HEK293 (cell line): Measurements from ENCODE around the gene TNS3.

ENCODE experiments used
- CTCF ChIA-PET: fragments of 350-600 bp; formaldehyde crosslinking; extraction: SDS; loops from one replicate; lab custom pipeline; 2021; ENCODE audit warnings: antibody characterized with exemption; lab: Yijun Ruan, JAX
- POLR2A ChIA-PET: fragments of 300-600 bp; formaldehyde crosslinking; extraction: SDS; loops from one replicate; lab custom pipeline; 2020; ENCODE audit warnings: antibody characterized with exemption, inconsistent platforms; lab: Yijun Ruan, JAX
- H3K27ac ChIP-seq: fragments of 200-500 bp; sonication (Bioruptor generic); 2 replicates; pipeline ENCODE4 v1.5.1; 2014; ENCODE audit warnings: low read depth, low read length, control low read depth, inconsistent platforms; ENCODE audit errors: extremely low read depth
- H3K36me3 ChIP-seq, 2 experiments: fragments of 200-500 bp in 1 of 2; sonication (Bioruptor generic) in 1 of 2; 1 replicate in 1 of 2; 2 replicates in 1 of 2; pipeline ENCODE4 v1.5.1; 2014 to 2017; ENCODE audit warnings: inconsistent platforms in 2 of 2, low read length in 2 of 2; ENCODE audit not compliant: control insufficient read depth in 2 of 2, insufficient read depth in 1 of 2
- H3K4me1 ChIP-seq: fragments of 200-500 bp; sonication (Bioruptor generic); 2 replicates; pipeline ENCODE4 v1.5.1; 2014; ENCODE audit warnings: mild to moderate bottlenecking, low read length, inconsistent platforms; ENCODE audit not compliant: control insufficient read depth, insufficient read depth
- H3K4me3 ChIP-seq: 2 replicates; pipeline ENCODE4 v1.5.1; 2011; ENCODE audit warnings: low read depth, mild to moderate bottlenecking, control low read depth, low read length, moderate library complexity
- H3K9me3 ChIP-seq: fragments of 200-500 bp; sonication (Bioruptor generic); 2 replicates; pipeline ENCODE4 v1.5.1; 2014; ENCODE audit warnings: low read depth, low read length, inconsistent platforms; ENCODE audit not compliant: control insufficient read depth, insufficient read depth
- ATF2 ChIP-seq: fragments of 450-650 bp; formaldehyde crosslinking; IDR thresholded peaks from 2 replicates; pipeline ENCODE4 v1.5.1; 2016; ENCODE audit warnings: missing biosample characterization, missing genetic modification characterization, low read depth
- HOXD13 ChIP-seq: sonication (generic); formaldehyde crosslinking; IDR thresholded peaks from 2 replicates; pipeline ENCODE4 v1.8.0; 2022; ENCODE audit warnings: missing genetic modification reagents, borderline replicate concordance
- KLF7 ChIP-seq: fragments of 450-650 bp; formaldehyde crosslinking; IDR thresholded peaks from 2 replicates; pipeline ENCODE4 v1.5.1; 2016; ENCODE audit warnings: missing biosample characterization, missing genetic modification characterization, borderline replicate concordance
- KLF9 ChIP-seq: fragments of 450-650 bp; formaldehyde crosslinking; IDR thresholded peaks from 2 replicates; pipeline ENCODE4 v1.5.1; 2016; ENCODE audit warnings: missing biosample characterization, missing genetic modification characterization, low read depth
- REPIN1 ChIP-seq: fragments of 450-650 bp; formaldehyde crosslinking; IDR thresholded peaks from 2 replicates; pipeline ENCODE4 v1.5.1; 2017; ENCODE audit warnings: missing biosample characterization, missing genetic modification characterization, low read depth
- TRIM28 ChIP-seq: IDR thresholded peaks from 2 replicates; pipeline ENCODE4 v1.6.1; 2011; ENCODE audit warnings: low read length, control low read depth, borderline replicate concordance
- ZNF202 ChIP-seq: fragments of 450-650 bp; formaldehyde crosslinking; IDR thresholded peaks from 2 replicates; pipeline ENCODE4 v1.5.1; 2016; ENCODE audit warnings: missing biosample characterization, missing genetic modification characterization, borderline replicate concordance
- ZNF362 ChIP-seq: fragments of 450-650 bp; formaldehyde crosslinking; IDR thresholded peaks from 2 replicates; pipeline ENCODE4 v1.5.1; 2016; ENCODE audit warnings: missing biosample characterization, missing genetic modification characterization
- ZNF398 ChIP-seq: fragments of 450-650 bp; formaldehyde crosslinking; IDR thresholded peaks from 2 replicates; pipeline ENCODE4 v1.5.1; 2017; ENCODE audit warnings: missing biosample characterization, missing genetic modification characterization
- ZNF514 ChIP-seq: fragments of 450-650 bp; formaldehyde crosslinking; IDR thresholded peaks from 2 replicates; pipeline ENCODE4 v1.5.1; 2016; ENCODE audit warnings: missing biosample characterization, missing genetic modification characterization
- ZNF544 ChIP-seq: fragments of 450-650 bp; formaldehyde crosslinking; IDR thresholded peaks from 2 replicates; pipeline ENCODE4 v1.5.0; 2017; ENCODE audit warnings: missing biosample characterization, missing genetic modification characterization
- ZNF621 ChIP-seq: fragments of 450-650 bp; formaldehyde crosslinking; IDR thresholded peaks from 2 replicates; pipeline ENCODE4 v1.5.1; 2017; ENCODE audit warnings: missing biosample characterization, missing genetic modification characterization
- ZNF629 ChIP-seq: fragments of 450-650 bp; formaldehyde crosslinking; IDR thresholded peaks from 2 replicates; pipeline ENCODE4 v1.5.1; 2017; ENCODE audit warnings: missing biosample characterization, missing genetic modification characterization
- ZNF701 ChIP-seq: fragments of 450-650 bp; formaldehyde crosslinking; IDR thresholded peaks from 2 replicates; pipeline ENCODE4 v1.5.1; 2016; ENCODE audit warnings: missing biosample characterization, missing genetic modification characterization
- ZNF777 ChIP-seq: fragments of 450-650 bp; formaldehyde crosslinking; IDR thresholded peaks from 2 replicates; pipeline ENCODE4 v1.5.1; 2017; ENCODE audit warnings: missing biosample characterization, missing genetic modification characterization, borderline replicate concordance
- TF ChIP-seq, protein P1 (sequence below): fragments of 450-650 bp; formaldehyde crosslinking; IDR thresholded peaks from 2 replicates; pipeline ENCODE4 v1.5.1; 2016; ENCODE audit warnings: missing biosample characterization, missing genetic modification characterization, borderline replicate concordance
- TF ChIP-seq, protein P2 (sequence below): sonication (generic); formaldehyde crosslinking; IDR thresholded peaks from 2 replicates; pipeline ENCODE4 v1.8.1; 2022; ENCODE audit warnings: mild to moderate bottlenecking, moderate library complexity, missing genetic modification reagents
- TF ChIP-seq, protein P3 (sequence below): fragments of 450-650 bp; formaldehyde crosslinking; IDR thresholded peaks from 2 replicates; pipeline ENCODE4 v1.5.1; 2017; ENCODE audit warnings: missing biosample characterization, missing genetic modification characterization

TNS3 gene

DNA sequence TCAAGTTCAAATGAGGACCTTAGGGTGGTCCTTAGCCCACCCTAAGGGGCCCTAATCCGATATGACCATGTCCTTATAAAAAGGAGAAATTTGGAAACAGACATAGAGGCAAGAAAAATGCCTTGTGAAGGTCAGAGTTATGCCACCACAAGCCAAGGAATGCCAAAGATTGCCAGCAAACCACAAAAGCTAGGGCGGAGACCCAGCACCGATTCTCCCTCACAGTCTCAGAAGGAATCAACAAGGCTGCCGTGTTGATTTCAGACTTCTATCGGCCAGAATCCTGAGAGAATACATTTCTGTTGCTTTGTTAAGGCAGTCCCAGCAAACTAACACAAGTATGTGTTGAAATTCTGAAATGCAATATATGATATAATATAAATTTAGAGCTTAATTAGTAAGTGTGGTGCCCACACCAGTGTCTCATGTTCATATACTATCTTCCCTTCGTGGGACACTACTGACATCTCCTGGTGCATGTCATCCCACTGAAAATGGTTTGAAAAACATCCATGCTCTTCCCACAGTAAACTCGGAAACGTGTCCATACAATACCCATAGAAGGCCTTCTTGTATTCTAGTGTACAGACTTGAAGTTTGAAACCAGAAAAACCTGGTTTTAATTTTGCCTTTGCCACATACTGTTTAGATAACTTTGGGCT, 349.0 kb downstream of the TNS3 start:
- peaks cover under 1% of the 10 kb centered on the region; the same call in 1 of the 2 replicates for H3K4me1 ChIP-seq
- TF ChIP-seq, protein P1, sequence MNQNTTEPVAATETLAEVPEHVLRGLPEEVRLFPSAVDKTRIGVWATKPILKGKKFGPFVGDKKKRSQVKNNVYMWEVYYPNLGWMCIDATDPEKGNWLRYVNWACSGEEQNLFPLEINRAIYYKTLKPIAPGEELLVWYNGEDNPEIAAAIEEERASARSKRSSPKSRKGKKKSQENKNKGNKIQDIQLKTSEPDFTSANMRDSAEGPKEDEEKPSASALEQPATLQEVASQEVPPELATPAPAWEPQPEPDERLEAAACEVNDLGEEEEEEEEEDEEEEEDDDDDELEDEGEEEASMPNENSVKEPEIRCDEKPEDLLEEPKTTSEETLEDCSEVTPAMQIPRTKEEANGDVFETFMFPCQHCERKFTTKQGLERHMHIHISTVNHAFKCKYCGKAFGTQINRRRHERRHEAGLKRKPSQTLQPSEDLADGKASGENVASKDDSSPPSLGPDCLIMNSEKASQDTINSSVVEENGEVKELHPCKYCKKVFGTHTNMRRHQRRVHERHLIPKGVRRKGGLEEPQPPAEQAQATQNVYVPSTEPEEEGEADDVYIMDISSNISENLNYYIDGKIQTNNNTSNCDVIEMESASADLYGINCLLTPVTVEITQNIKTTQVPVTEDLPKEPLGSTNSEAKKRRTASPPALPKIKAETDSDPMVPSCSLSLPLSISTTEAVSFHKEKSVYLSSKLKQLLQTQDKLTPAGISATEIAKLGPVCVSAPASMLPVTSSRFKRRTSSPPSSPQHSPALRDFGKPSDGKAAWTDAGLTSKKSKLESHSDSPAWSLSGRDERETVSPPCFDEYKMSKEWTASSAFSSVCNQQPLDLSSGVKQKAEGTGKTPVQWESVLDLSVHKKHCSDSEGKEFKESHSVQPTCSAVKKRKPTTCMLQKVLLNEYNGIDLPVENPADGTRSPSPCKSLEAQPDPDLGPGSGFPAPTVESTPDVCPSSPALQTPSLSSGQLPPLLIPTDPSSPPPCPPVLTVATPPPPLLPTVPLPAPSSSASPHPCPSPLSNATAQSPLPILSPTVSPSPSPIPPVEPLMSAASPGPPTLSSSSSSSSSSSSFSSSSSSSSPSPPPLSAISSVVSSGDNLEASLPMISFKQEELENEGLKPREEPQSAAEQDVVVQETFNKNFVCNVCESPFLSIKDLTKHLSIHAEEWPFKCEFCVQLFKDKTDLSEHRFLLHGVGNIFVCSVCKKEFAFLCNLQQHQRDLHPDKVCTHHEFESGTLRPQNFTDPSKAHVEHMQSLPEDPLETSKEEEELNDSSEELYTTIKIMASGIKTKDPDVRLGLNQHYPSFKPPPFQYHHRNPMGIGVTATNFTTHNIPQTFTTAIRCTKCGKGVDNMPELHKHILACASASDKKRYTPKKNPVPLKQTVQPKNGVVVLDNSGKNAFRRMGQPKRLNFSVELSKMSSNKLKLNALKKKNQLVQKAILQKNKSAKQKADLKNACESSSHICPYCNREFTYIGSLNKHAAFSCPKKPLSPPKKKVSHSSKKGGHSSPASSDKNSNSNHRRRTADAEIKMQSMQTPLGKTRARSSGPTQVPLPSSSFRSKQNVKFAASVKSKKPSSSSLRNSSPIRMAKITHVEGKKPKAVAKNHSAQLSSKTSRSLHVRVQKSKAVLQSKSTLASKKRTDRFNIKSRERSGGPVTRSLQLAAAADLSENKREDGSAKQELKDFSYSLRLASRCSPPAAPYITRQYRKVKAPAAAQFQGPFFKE (tag by site-specific recombination) = no peak
- TF ChIP-seq ZNF544 (tag by site-specific recombination) = no peak
- TF ChIP-seq ZNF202 (tag by site-specific recombination) = no peak
- TF ChIP-seq KLF9 (tag by site-specific recombination) = no peak
- TF ChIP-seq, protein P2, sequence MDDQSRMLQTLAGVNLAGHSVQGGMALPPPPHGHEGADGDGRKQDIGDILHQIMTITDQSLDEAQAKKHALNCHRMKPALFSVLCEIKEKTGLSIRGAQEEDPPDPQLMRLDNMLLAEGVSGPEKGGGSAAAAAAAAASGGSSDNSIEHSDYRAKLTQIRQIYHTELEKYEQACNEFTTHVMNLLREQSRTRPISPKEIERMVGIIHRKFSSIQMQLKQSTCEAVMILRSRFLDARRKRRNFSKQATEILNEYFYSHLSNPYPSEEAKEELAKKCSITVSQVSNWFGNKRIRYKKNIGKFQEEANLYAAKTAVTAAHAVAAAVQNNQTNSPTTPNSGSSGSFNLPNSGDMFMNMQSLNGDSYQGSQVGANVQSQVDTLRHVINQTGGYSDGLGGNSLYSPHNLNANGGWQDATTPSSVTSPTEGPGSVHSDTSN (CRISPR knock-in tag) = no peak
- TF ChIP-seq ZNF362 (tag by site-specific recombination) = no peak
- no peak for TF ChIP-seq ZNF621 (tag by site-specific recombination)
- no peak for TF ChIP-seq ZNF777 (tag by site-specific recombination)
- no peak for TF ChIP-seq ZNF398 (tag by site-specific recombination)
- no peak for TF ChIP-seq REPIN1 (tag by site-specific recombination)
- TF ChIP-seq ZNF514 (tag by site-specific recombination) = no peak
- TF ChIP-seq HOXD13 (CRISPR knock-in tag) = no peak
- TF ChIP-seq ZNF701 (tag by site-specific recombination) = no peak
- no peak for TF ChIP-seq TRIM28
- TF ChIP-seq ATF2 (tag by site-specific recombination) = no peak
- no peak for TF ChIP-seq ZNF629 (tag by site-specific recombination)
- TF ChIP-seq KLF7 (tag by site-specific recombination) = no peak
- TF ChIP-seq, protein P3, sequence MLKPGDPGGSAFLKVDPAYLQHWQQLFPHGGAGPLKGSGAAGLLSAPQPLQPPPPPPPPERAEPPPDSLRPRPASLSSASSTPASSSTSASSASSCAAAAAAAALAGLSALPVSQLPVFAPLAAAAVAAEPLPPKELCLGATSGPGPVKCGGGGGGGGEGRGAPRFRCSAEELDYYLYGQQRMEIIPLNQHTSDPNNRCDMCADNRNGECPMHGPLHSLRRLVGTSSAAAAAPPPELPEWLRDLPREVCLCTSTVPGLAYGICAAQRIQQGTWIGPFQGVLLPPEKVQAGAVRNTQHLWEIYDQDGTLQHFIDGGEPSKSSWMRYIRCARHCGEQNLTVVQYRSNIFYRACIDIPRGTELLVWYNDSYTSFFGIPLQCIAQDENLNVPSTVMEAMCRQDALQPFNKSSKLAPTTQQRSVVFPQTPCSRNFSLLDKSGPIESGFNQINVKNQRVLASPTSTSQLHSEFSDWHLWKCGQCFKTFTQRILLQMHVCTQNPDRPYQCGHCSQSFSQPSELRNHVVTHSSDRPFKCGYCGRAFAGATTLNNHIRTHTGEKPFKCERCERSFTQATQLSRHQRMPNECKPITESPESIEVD (tag by site-specific recombination) = no peak
- H3K9me3 ChIP-seq = no peaks in the 10 kb centered on the region
- ChIA-PET POLR2A (no interaction called here), CTCF (interaction anchor here (0.5 to 2.3 kb wide), 2 partner anchors 21 to 445 kb away, joined by 3 to 7 read pairs; no protein-coding TSS in a partner anchor)
- H3K27ac ChIP-seq = no peak overlapping the region
- no peaks in the 10 kb centered on the region for H3K36me3 ChIP-seq
- H3K4me3 ChIP-seq = no peak overlapping the region
